Dendritic cell treated with granulocyte-macrophage colony-stimulating factor and Interleukin-4, amounts not matched to agents 40 ng/mL and 50 ng/mL, for 4 days (primary cell): ENCODE measurements around the gene TBXAS1.

Experiments used
- H3K27ac Mint-ChIP-seq: one replicate; pipeline ENCODE4 v1.8.0; 2022; ENCODE audit warnings: mild to moderate bottlenecking, mixed read lengths
- H3K27me3 Mint-ChIP-seq: one replicate; pipeline ENCODE4 v1.8.0; 2022; ENCODE audit warnings: mild to moderate bottlenecking, mixed read lengths
- H3K36me3 Mint-ChIP-seq: one replicate; pipeline ENCODE4 v1.8.0; 2022; ENCODE audit warnings: low read depth, mixed read lengths
- H3K4me1 Mint-ChIP-seq: one replicate; pipeline ENCODE4 v1.8.0; 2022; ENCODE audit warnings: low read depth, mixed read lengths
- H3K4me3 Mint-ChIP-seq: one replicate; pipeline ENCODE4 v1.8.0; 2022; ENCODE audit warnings: mild to moderate bottlenecking, moderate library complexity, mixed read lengths
- H3K9me3 Mint-ChIP-seq: one replicate; pipeline ENCODE4 v1.8.0; 2022; ENCODE audit warnings: mixed read lengths
- intact Hi-C: fragments of 100-400 bp; cut with micrococcal nuclease; formaldehyde crosslinking; loops from one replicate; pipeline ENCODE4 v1.15.0; 2022

TBXAS1 gene

GRCh38 chr7:140005341-140005740, 176.3 kb downstream of the TBXAS1 start:
- Mint-ChIP-seq H3K4me3 (no peak overlapping the region), H3K9me3 (no peaks in the 10 kb centered on the region), H3K27ac (no peak overlapping the region), H3K27me3 (no peaks in the 10 kb centered on the region), H3K4me1 (peaks cover 20% of the 10 kb centered on the region), H3K36me3 (peaks cover 84% of the 10 kb centered on the region)
- intact Hi-C loops, result no loop called here

DNA sequence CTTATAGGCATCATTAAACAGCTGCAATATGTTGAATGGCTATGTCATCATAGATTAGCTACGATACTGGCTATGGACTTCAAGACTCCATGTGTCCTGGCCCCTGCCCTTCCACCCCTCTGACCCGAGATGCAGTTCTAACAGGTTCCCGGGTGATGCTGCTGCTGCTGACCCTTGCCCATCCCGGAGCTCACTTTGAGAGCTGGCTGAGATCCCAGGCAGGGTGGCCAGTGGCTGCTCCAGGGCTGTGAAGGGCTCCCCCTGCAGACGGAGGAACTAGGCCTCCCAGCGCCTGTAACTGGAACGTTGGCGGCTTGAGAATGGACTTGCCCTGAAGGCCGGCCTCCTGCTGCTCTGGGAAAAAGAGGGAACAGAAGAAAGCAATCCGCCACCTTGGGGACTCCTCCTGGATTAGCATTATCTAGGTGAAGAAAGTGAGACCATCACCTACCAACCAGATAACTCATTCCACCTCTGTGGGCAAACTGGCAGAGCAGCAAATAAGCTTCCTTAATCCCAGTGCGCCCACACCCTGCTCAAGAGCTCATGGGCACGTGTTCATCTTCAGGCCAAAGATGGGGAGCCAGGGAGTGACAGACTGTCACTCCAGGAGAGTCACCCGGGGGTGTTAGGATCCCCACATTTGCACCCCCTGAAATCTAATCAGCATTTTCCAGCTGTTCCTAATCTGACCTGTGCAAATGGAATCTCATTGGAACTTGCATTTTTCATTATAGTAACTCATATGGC, 176.9 kb downstream of the TBXAS1 start:
- Mint-ChIP-seq H3K9me3 (no peaks in the 10 kb centered on the region), H3K4me3 (no peak overlapping the region), H3K27ac (no peak overlapping the region), H3K27me3 (no peaks in the 10 kb centered on the region), H3K4me1 (peaks cover 20% of the 10 kb centered on the region), H3K36me3 (peaks cover 85% of the 10 kb centered on the region)
- intact Hi-C loops, result no loop called here

DNA sequence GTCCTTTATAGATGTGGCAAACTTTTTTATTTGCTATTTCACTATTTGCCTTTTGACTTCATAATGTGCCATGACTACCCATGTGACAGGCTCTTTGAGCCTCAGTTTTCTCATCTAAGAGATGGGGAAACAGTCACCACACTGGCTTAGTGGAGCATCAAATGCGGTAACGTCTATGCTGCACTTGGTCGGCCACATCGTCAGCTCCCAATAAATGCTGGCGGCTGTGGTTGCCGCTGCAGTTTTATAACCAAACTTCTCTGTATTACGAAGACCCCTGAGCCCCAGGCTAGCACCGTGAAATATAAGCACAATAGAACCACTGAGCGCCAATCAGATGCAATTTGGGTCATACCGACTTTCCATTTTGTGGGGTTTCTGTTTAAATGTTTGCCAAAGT, 177.5 kb downstream of the TBXAS1 start:
- intact Hi-C loops, result no loop called here
- H3K27me3 Mint-ChIP-seq, result no peaks in the 10 kb centered on the region
- peaks cover 88% of the 10 kb centered on the region for H3K36me3 Mint-ChIP-seq
- H3K9me3 Mint-ChIP-seq, result no peaks in the 10 kb centered on the region
- H3K4me1 Mint-ChIP-seq, result peaks cover 20% of the 10 kb centered on the region
- no peak overlapping the region for H3K4me3 Mint-ChIP-seq
- no peak overlapping the region for H3K27ac Mint-ChIP-seq

GRCh38 chr7:140007051-140007690, 178.1 kb downstream of the TBXAS1 start:
- H3K4me1 Mint-ChIP-seq, result peaks cover 17% of the 10 kb centered on the region

DNA sequence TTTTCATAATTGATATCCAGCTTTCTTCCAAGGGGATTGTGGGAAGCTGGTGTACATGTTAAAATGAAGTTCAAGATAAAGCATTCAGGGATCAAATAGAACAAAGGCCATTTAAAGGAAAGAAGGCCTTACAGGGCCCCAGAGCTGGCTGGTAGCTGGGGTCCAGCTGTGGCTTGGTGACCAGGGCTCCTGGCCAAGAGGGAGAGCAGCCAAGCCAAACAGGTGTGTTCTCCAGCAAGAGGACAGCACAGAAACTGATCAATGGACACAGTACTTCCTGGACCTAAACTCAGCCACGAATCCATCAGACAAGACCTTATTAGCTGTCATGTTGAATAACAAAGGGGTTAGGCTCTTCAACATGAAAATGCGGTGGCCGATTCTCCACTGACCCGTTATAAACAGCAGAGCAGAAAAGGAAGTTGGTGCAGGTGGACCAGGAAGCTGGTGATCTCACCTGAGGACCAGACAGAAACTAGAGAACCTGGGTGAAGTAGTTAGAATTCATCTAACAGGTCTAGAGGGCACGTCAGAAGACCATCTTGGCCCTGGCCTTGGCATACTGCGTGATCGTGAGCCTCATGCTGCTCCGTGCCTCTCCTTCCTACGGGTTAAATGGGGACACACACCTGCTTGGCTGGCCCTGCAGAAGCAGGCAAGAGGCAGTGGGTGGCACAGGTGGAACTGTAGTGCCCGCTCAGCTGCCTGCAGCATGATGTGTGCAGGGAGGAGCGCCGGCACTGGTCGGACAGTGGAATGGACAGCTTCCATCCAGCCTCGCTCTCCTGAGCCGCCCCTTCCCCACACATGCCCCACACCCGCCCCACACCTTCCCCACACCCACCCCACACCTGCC, 179.9 kb downstream of the TBXAS1 start:
- Mint-ChIP-seq H3K36me3 (peaks cover 99% of the 10 kb centered on the region), H3K4me1 (peaks cover 2% of the 10 kb centered on the region), H3K27me3 (no peaks in the 10 kb centered on the region), H3K4me3 (no peak overlapping the region), H3K9me3 (no peaks in the 10 kb centered on the region), H3K27ac (no peak overlapping the region)
- intact Hi-C loops, result no loop called here

More at GRCh38 chr7:140007051-140007690, 178.1 kb downstream of the TBXAS1 start:
- peaks cover 88% of the 10 kb centered on the region for H3K36me3 Mint-ChIP-seq
- no peak overlapping the region for H3K4me3 Mint-ChIP-seq
- H3K27me3 Mint-ChIP-seq, result no peaks in the 10 kb centered on the region
- H3K27ac Mint-ChIP-seq, result no peak overlapping the region
- intact Hi-C loops, result no loop called here
- H3K9me3 Mint-ChIP-seq, result no peaks in the 10 kb centered on the region

DNA sequence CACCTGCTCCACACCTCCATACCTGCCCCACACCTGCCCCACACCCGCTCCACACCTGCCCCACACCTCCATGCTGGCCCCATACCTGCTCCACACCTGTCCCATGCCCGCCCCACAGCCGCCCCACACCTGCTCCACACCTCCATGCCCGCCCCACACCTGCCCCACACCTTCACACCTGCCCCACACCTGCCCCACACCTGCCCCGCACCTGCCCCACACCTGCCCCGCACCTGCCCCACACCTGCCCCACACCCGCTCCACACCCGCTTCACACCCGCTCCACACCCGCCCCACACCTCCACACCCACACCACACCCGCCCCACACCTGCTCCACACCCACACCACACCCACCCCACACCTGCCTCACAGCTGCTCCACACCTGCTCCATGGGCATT, 180.7 kb downstream of the TBXAS1 start:
- Mint-ChIP-seq H3K9me3 (no peaks in the 10 kb centered on the region), H3K4me3 (no peak overlapping the region), H3K27ac (no peak overlapping the region), H3K4me1 (no peaks in the 10 kb centered on the region), H3K27me3 (no peaks in the 10 kb centered on the region), H3K36me3 (peaks cover 99% of the 10 kb centered on the region)
- intact Hi-C loops, result no loop called here

GRCh38 chr7:140010194-140010895, 181.3 kb downstream of the TBXAS1 start:
- Mint-ChIP-seq H3K27ac (no peak overlapping the region), H3K4me1 (no peaks in the 10 kb centered on the region), H3K27me3 (no peaks in the 10 kb centered on the region), H3K9me3 (no peaks in the 10 kb centered on the region), H3K36me3 (peaks cover 99% of the 10 kb centered on the region), H3K4me3 (no peak overlapping the region)
- intact Hi-C loops, result no loop called here

- Mint-ChIP-seq H3K36me3 (peaks cover 97% of the 10 kb centered on the region), H3K9me3 (no peaks in the 10 kb centered on the region), H3K4me1 (no peaks in the 10 kb centered on the region), H3K27me3 (no peaks in the 10 kb centered on the region), H3K4me3 (no peak overlapping the region), H3K27ac (no peak overlapping the region)
- intact Hi-C loops, result no loop called here
Observed at GRCh38 chr7:140013676-140014075, 184.6 kb downstream of the TBXAS1 start.

DNA sequence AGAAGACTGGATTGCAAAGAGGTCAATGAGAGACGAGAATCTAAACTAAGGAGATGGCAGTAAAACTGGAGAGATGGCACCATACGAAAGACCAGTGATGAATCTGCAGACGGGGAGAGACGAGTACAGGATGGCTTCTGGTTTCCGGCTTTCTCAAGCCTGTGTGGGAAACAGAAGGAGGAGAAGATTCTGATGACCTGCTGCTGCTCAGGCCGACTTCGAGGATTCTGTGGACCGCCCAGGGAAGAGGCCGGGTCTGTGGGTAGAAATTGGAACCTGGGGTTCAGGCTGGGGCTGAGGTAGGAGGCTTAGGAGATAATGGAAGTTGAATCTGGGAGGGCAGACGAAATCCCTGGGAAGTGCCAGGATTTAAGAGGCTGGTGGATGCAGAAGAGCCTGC, 185.1 kb downstream of the TBXAS1 start:
- intact Hi-C loops, result no loop called here
- Mint-ChIP-seq H3K36me3 (peaks cover 97% of the 10 kb centered on the region), H3K4me1 (no peaks in the 10 kb centered on the region), H3K27ac (no peak overlapping the region), H3K27me3 (no peaks in the 10 kb centered on the region), H3K9me3 (no peaks in the 10 kb centered on the region), H3K4me3 (no peak overlapping the region)

DNA sequence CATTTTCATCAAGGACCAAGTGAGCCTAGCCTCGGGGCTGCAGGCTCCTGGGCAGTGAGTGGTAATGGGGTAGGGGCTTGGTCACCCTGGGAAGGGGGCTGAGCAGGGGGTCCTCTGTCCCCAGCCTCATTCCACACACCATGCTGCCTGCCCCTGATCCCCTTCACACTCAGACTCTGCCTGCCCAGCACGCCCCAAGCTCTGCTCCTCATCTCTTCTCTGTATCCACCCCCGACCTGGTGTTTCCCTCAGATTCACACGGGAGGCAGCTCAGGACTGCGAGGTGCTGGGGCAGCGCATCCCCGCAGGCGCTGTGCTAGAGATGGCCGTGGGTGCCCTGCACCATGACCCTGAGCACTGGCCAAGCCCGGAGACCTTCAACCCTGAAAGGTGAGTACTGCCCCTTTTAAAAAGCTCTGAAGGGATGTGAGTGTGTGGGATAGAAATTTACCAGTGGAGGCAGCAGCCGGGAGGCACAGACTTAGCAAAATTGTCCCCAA, 186.5 kb downstream of the TBXAS1 start:
- Mint-ChIP-seq H3K4me3 (no peak overlapping the region), H3K27me3 (no peaks in the 10 kb centered on the region)

DNA sequence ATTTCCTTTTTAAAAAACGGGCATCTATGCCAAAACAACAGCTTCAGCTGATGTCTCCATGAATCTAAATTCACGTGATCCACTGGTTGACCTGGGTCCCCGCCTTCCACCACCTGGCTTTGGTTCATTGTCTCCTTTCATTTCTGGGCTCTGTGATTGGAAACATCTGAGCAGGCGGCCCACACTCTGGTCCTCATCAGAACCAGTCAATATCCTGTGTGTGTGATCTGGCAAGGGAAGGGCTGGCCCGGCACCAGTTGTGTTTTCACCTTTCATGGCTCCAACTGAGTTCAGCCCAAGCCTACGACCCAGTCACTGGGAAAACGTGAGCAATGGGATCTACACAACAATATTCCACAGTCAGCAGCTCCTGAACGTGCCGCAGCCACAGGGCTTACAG, 187.5 kb downstream of the TBXAS1 start:
- no peak overlapping the region for H3K27ac Mint-ChIP-seq

More for the DNA sequence above, 186.5 kb downstream of the TBXAS1 start:
- Mint-ChIP-seq H3K4me1 (no peaks in the 10 kb centered on the region), H3K9me3 (no peaks in the 10 kb centered on the region), H3K36me3 (peaks cover 96% of the 10 kb centered on the region), H3K27ac (no peak overlapping the region)
- intact Hi-C loops, result no loop called here

GRCh38 chr7:140017034-140017433, 188.0 kb downstream of the TBXAS1 start:
- H3K27me3 Mint-ChIP-seq, result no peaks in the 10 kb centered on the region
- peaks cover 8% of the 10 kb centered on the region for H3K4me1 Mint-ChIP-seq
- intact Hi-C loops, result no loop called here
- H3K4me3 Mint-ChIP-seq, result no peak overlapping the region
- peaks cover 92% of the 10 kb centered on the region for H3K36me3 Mint-ChIP-seq
- H3K27ac Mint-ChIP-seq, result no peak overlapping the region
- no peaks in the 10 kb centered on the region for H3K9me3 Mint-ChIP-seq

More for the DNA sequence above, 187.5 kb downstream of the TBXAS1 start:
- H3K4me3 Mint-ChIP-seq, result no peak overlapping the region
- H3K4me1 Mint-ChIP-seq, result peaks cover 3% of the 10 kb centered on the region
- no peaks in the 10 kb centered on the region for H3K27me3 Mint-ChIP-seq
- intact Hi-C loops, result no loop called here
- peaks cover 92% of the 10 kb centered on the region for H3K36me3 Mint-ChIP-seq
- no peaks in the 10 kb centered on the region for H3K9me3 Mint-ChIP-seq

DNA sequence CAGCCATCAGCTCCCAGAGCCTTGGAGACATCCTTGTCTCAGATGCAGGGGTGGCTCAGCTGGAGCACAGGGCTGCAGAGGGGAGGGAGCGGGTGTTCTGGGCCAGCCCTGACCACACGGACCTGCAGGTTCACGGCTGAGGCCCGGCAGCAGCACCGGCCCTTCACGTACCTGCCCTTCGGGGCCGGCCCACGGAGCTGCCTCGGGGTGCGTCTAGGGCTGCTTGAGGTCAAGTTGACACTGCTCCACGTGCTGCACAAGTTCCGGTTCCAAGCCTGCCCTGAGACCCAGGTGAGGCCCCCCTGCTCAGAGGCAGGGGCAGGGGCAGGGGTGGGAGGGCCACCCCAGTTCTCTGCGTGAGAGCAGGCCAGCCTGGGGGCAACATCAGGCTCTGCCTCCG, 188.5 kb downstream of the TBXAS1 start:
- H3K27ac Mint-ChIP-seq, result no peak overlapping the region
- peaks cover 92% of the 10 kb centered on the region for H3K36me3 Mint-ChIP-seq
- no peak overlapping the region for H3K4me3 Mint-ChIP-seq
- intact Hi-C loops, result no loop called here
- no peaks in the 10 kb centered on the region for H3K9me3 Mint-ChIP-seq
- no peaks in the 10 kb centered on the region for H3K27me3 Mint-ChIP-seq
- H3K4me1 Mint-ChIP-seq, result peaks cover 11% of the 10 kb centered on the region
